Measurements from ENCODE around the gene TMEM179B. TPM values are rescaled to one million over a fixed set of nuclear protein-coding genes. Genes with fewer than 3 reads are reported as not detected.

TMEM179B gene
- total and polyA plus RNA-seq, 4 donors: 21.1 to 81.4 (median 32.7) TPM

DNA sequence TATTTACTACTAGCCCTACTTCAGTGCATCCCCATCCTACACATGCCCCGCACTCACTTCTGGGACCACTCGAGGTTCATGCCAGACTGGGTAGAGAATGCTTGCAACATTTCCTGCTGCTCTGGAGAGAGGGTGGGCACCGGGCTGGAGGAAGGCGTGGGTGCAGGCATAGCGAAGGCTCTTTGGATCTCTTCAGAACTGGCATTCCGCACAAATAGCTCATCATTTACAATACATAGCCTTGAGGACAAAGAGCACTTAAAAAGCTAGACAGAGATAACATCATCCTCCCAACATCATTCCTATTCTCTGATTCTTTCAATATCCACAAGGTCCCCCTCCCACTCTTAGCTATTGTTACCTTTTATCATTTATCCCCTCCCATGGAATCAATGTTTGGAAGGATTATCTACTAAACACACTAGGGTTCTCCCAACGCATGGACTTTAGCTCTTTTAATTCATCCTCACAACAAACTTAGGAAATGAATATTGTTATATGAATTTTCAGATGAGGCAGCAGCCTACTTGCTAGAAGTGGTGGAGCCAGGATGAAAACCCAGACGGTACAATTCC is 7.1 kb downstream of the TMEM179B start:
- no peak overlapping the region for H3K4me3 ChIP-seq (ENCODE audit: low read depth in 1 of 3, low read length in 3 of 3)
- H3K9me3 ChIP-seq (ENCODE audit: control insufficient read depth in 4 of 4, low read length in 3 of 4): no peaks in the 10 kb centered on the region
- H3K27ac ChIP-seq (ENCODE audit: low read depth in 1 of 2, low read length in 2 of 2): no peak overlapping the region
- no peak for TF ChIP-seq ZBTB33 (IDR thresholded peaks at IDR 0.05)
- TF ChIP-seq, protein P1, sequence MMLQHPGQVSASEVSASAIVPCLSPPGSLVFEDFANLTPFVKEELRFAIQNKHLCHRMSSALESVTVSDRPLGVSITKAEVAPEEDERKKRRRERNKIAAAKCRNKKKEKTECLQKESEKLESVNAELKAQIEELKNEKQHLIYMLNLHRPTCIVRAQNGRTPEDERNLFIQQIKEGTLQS (IDR thresholded peaks at IDR 0.05): no peak
- no peak for TF ChIP-seq MAX (IDR thresholded peaks at IDR 0.05)
- TF ChIP-seq JUND (IDR thresholded peaks at IDR 0.05): no peak
- no peak for TF ChIP-seq GABPA (IDR thresholded peaks at IDR 0.05 in 1 of 2, conservative IDR thresholded peaks at IDR 0.05 in 1 of 2)
- TF ChIP-seq, protein P2, sequence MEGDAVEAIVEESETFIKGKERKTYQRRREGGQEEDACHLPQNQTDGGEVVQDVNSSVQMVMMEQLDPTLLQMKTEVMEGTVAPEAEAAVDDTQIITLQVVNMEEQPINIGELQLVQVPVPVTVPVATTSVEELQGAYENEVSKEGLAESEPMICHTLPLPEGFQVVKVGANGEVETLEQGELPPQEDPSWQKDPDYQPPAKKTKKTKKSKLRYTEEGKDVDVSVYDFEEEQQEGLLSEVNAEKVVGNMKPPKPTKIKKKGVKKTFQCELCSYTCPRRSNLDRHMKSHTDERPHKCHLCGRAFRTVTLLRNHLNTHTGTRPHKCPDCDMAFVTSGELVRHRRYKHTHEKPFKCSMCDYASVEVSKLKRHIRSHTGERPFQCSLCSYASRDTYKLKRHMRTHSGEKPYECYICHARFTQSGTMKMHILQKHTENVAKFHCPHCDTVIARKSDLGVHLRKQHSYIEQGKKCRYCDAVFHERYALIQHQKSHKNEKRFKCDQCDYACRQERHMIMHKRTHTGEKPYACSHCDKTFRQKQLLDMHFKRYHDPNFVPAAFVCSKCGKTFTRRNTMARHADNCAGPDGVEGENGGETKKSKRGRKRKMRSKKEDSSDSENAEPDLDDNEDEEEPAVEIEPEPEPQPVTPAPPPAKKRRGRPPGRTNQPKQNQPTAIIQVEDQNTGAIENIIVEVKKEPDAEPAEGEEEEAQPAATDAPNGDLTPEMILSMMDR (IDR thresholded peaks at IDR 0.05; ENCODE audit: low read depth, low read length, missing input control): no peak
- no peak for TF ChIP-seq HNF4G (IDR thresholded peaks at IDR 0.05)
- no peak for TF ChIP-seq FOXA1 (IDR thresholded peaks at IDR 0.05)
- peaks cover 10 to 60% (median 42%) of the 10 kb centered on the region in 4 donors for H3K36me3 ChIP-seq (ENCODE audit: control insufficient read depth in 4 of 4, insufficient read depth in 3 of 4, low read depth in 1 of 4, low read length in 3 of 4)
- no peaks in the 10 kb centered on the region for H3K27me3 ChIP-seq (ENCODE audit: control insufficient read depth in 4 of 4, insufficient read depth in 4 of 4, low read length in 3 of 4)
- 95% methylated on average over 8 of the region's 8 CpGs for WGBS
- H3K4me1 ChIP-seq (ENCODE audit: control insufficient read depth in 4 of 4, insufficient read depth in 4 of 4, low read length in 3 of 4): peaks cover 0 to 25% (median 23%) of the 10 kb centered on the region in 4 donors
- no peak for DNase-seq (ENCODE audit: low spot score)
- no peak overlapping the region for H3K9ac ChIP-seq (ENCODE audit: low read depth in 1 of 2, low read length in 2 of 2)

DNA sequence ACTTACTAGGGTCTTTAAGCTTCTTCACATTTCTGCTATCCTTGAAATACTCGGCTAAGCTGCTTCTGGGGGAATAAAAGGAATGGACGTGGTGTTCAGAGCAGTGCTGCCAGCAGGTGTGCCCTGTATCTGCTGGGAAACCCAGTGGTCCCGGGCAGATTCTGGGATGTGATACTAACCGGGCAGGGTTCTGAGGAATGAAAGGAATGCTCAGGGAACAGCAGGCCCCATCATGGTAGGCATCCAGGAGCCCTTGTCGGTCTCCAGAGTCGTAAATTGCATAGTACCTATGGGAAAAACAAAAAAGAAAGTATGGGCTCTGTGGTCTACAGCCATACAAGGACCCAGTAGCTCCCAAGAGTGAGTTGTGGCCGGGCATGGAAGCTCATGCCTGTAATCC is 9.1 kb downstream of the TMEM179B start:
- WGBS: 92% methylated on average over 7 of the region's 7 CpGs
- Histone ChIP-seq H3K9me3 (ENCODE audit: control insufficient read depth in 4 of 4, low read length in 3 of 4) (no peaks in the 10 kb centered on the region), H3K4me3 (ENCODE audit: low read depth in 1 of 3, low read length in 3 of 3) (no peak overlapping the region), H3K36me3 (ENCODE audit: control insufficient read depth in 4 of 4, insufficient read depth in 3 of 4, low read depth in 1 of 4, low read length in 3 of 4) (peaks cover 20 to 77% (median 61%) of the 10 kb centered on the region in 4 donors), H3K27ac (ENCODE audit: low read depth in 1 of 2, low read length in 2 of 2) (no peak overlapping the region), H3K4me1 (ENCODE audit: control insufficient read depth in 4 of 4, insufficient read depth in 4 of 4, low read length in 3 of 4) (peaks cover 0 to 8% (median 6%) of the 10 kb centered on the region in 4 donors), H3K9ac (ENCODE audit: low read depth in 1 of 2, low read length in 2 of 2) (no peak overlapping the region), H3K27me3 (ENCODE audit: control insufficient read depth in 4 of 4, insufficient read depth in 4 of 4, low read length in 3 of 4) (no peaks in the 10 kb centered on the region)
- TF ChIP-seq YY1 (IDR thresholded peaks at IDR 0.05) (no peak), RAD21 (IDR thresholded peaks at IDR 0.05) (no peak), HNF4A (conservative IDR thresholded peaks at IDR 0.05) (no peak), RXRA (IDR thresholded peaks at IDR 0.05) (no peak), GABPA (IDR thresholded peaks at IDR 0.05 in 1 of 2, conservative IDR thresholded peaks at IDR 0.05 in 1 of 2) (no peak), NR2F2 (IDR thresholded peaks at IDR 0.05) (no peak), FOXA1 (IDR thresholded peaks at IDR 0.05) (no peak), ZBTB33 (IDR thresholded peaks at IDR 0.05) (no peak), FOXA2 (IDR thresholded peaks at IDR 0.05) (no peak), EGR1 (IDR thresholded peaks at IDR 0.05; ENCODE audit: low read depth in 2 of 2) (no peak)
- TF ChIP-seq, protein P2 (IDR thresholded peaks at IDR 0.05; ENCODE audit: low read depth, low read length, missing input control): no peak
- DNase-seq (ENCODE audit: low spot score): no peak

Measured in liver (tissue), 9 donors.